Sigmoid colon (tissue), 4 donors: ENCODE measurements around the gene FBXW8.

Experiments
- CTCF ChIP-seq, 4 experiments: fragments of 450-650 bp in 3 of 4; fragments of 200-600 bp in 1 of 4; IDR thresholded peaks; one replicate each; pipeline ENCODE4 v1.5.1; 2016 to 2019; ENCODE audit warnings: antibody characterized with exemption in 4 of 4, mild to moderate bottlenecking in 3 of 4, moderate library complexity in 2 of 4
- EP300 ChIP-seq, 4 donors: sonication (generic); formaldehyde crosslinking; IDR thresholded peaks; one replicate each; pipeline ENCODE4 v1.6.1; 2017; ENCODE audit warnings: antibody characterized with exemption in 4 of 4
- POLR2AphosphoS5 ChIP-seq, 4 donors: sonication (generic); formaldehyde crosslinking; IDR thresholded peaks; one replicate each; pipeline ENCODE4 v1.6.1; 2017; ENCODE audit warnings: antibody characterized with exemption in 4 of 4

- TF ChIP-seq POLR2AphosphoS5 (IDR thresholded peaks at IDR 0.05) (no peak), EP300 (IDR thresholded peaks at IDR 0.05) (no peak), CTCF (IDR thresholded peaks at IDR 0.05) (no peak)
Measured at GRCh38 chr12:117050060-117050459, 139.3 kb downstream of the FBXW8 start.
